GM11168 (cell line): ENCODE data around the gene CALML4.
"Not testable (repeated sequence)": the region's sequence is repeated elsewhere in the genome, so short reads cannot be mapped to it uniquely, and the experiment has no call there.

ENCODE experiments used
- in situ Hi-C: fragments of 300-500 bp; cut with MboI; formaldehyde crosslinking; loops from one replicate; pipeline ENCODE4 v1.12.0; 2022; ENCODE audit warnings: low sequenced_read_pairs; ENCODE audit not compliant: unreplicated experiment

The CALML4 gene

GRCh38 chr15:68195336-68196112, 9.6 kb downstream of the CALML4 start:
- in situ Hi-C loops, result no loop called here

GRCh38 chr15:68192804-68193486, 12.2 kb downstream of the CALML4 start:
- in situ Hi-C loops, result no loop called here

- in situ Hi-C loops, result no loop called here
Measured at GRCh38 chr15:68192117-68192516, 13.0 kb downstream of the CALML4 start.

- in situ Hi-C loops, result no loop called here
Measured at GRCh38 chr15:68191555-68191954, 13.6 kb downstream of the CALML4 start.

GRCh38 chr15:68190048-68190447, 15.1 kb downstream of the CALML4 start:
- in situ Hi-C loops, result no loop called here

GRCh38 chr15:68188647-68189046, 16.5 kb downstream of the CALML4 start:
- in situ Hi-C loops, result no loop called here

- in situ Hi-C loops, result no loop called here
Measured at GRCh38 chr15:68187559-68187958, 17.6 kb downstream of the CALML4 start.

- in situ Hi-C loops, result no loop called here
Measured at GRCh38 chr15:68186671-68187397, 18.3 kb downstream of the CALML4 start.

- in situ Hi-C loops, result no loop called here
Measured at GRCh38 chr15:68184616-68185480, 20.3 kb downstream of the CALML4 start.

- in situ Hi-C loops, result no loop called here
Measured at GRCh38 chr15:68183616-68184315, 21.4 kb downstream of the CALML4 start.

- in situ Hi-C loops, result no loop called here
Measured at GRCh38 chr15:68177742-68178141, 27.4 kb downstream of the CALML4 start.

GRCh38 chr15:68176601-68177000, 28.5 kb downstream of the CALML4 start:
- in situ Hi-C loops, result no loop called here

- in situ Hi-C loops, result no loop called here
Measured at GRCh38 chr15:68175526-68175925, 29.6 kb downstream of the CALML4 start.

GRCh38 chr15:68173119-68173518, 32.0 kb downstream of the CALML4 start:
- in situ Hi-C loops, result no loop called here

- in situ Hi-C loops, result not testable (repeated sequence)
Measured at GRCh38 chr15:68172037-68172436, 33.1 kb downstream of the CALML4 start.

- in situ Hi-C loops, result loop anchor here (10.0 kb wide), 1 partner anchor 302 kb away; no protein-coding TSS in a partner anchor
Measured at GRCh38 chr15:68166847-68167246, 38.3 kb downstream of the CALML4 start.

GRCh38 chr15:68163191-68163590, 41.9 kb downstream of the CALML4 start:
- in situ Hi-C loops, result loop anchor here (10.0 kb wide), 1 partner anchor 298 kb away; no protein-coding TSS in a partner anchor

- in situ Hi-C loops, result loop anchor here (10.0 kb wide), 1 partner anchor 273 kb away; no protein-coding TSS in a partner anchor
Measured at GRCh38 chr15:68158046-68158628, 47.0 kb downstream of the CALML4 start.

- in situ Hi-C loops, result loop anchor here (10.0 kb wide), 1 partner anchor 272 kb away; no protein-coding TSS in a partner anchor
Measured at GRCh38 chr15:68157074-68157473, 48.1 kb downstream of the CALML4 start.
